Measurements from ENCODE around the gene NEU2. TPM values are rescaled to one million over a fixed set of nuclear protein-coding genes. Genes with fewer than 3 reads are reported as not detected.

Gene NEU2
- total and polyA plus RNA-seq, 2 of the 13 experiments (the other 11 are each of a cell fraction or from before 2014, with no cell fraction given), result not detected

DNA sequence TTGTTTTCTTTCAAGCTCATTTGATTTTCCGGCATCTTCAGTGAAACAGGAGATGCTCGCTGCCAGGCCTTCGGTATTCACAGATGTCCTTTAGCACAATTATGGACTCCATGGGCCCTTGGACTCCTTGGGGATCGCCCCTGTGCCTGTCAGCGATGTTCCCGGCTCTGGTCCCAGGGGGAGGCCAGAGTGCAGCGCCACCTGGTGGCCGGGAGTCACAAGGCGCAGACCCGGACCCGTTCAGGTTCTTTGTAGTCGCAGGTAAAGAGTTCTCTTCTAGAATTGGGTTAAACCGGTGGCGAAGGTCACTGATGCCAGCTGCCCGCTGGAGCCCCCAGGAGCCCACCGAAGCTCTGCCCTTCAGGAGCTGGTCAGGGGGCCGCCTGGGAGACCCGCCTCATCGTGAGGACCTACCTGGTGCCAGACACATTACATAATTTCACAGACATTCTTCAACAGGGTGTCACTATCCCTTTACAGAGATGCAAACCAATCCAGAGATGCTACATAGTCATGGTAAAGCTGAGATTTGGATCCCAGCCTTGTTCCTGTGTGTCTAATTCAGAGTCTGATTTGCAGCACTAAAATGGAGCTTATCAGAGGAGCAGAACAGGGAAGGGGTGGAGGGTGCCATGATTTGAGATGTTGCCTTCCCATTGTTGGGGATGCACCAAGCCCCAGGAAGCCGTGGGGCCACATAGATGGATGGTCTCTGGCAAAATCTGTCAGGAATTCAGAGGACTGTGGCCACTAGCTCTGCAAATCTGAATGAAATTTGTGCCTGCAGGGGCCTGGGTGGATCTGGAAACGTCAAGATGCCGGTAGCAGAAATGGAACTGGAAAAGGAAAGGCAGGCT, 21.7 kb downstream of the NEU2 start (continued):
- TF ChIP-seq, protein P1, sequence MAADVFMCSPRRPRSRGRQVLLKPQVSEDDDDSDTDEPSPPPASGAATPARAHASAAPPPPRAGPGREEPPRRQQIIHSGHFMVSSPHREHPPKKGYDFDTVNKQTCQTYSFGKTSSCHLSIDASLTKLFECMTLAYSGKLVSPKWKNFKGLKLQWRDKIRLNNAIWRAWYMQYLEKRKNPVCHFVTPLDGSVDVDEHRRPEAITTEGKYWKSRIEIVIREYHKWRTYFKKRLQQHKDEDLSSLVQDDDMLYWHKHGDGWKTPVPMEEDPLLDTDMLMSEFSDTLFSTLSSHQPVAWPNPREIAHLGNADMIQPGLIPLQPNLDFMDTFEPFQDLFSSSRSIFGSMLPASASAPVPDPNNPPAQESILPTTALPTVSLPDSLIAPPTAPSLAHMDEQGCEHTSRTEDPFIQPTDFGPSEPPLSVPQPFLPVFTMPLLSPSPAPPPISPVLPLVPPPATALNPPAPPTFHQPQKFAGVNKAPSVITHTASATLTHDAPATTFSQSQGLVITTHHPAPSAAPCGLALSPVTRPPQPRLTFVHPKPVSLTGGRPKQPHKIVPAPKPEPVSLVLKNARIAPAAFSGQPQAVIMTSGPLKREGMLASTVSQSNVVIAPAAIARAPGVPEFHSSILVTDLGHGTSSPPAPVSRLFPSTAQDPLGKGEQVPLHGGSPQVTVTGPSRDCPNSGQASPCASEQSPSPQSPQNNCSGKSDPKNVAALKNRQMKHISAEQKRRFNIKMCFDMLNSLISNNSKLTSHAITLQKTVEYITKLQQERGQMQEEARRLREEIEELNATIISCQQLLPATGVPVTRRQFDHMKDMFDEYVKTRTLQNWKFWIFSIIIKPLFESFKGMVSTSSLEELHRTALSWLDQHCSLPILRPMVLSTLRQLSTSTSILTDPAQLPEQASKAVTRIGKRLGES (CRISPR knock-in tag; IDR thresholded peaks at IDR 0.05; ENCODE audit: borderline replicate concordance), result no peak
- TF ChIP-seq MIER2 (CRISPR knock-in tag; IDR thresholded peaks at IDR 0.05) (no peak), POLR2AphosphoS5 (IDR thresholded peaks at IDR 0.05; ENCODE audit: low read depth, low read length) (no peak), DMAP1 (CRISPR knock-in tag; IDR thresholded peaks at IDR 0.05) (no peak), GZF1 (CRISPR knock-in tag; IDR thresholded peaks at IDR 0.05) (no peak), FOXA3 (CRISPR knock-in tag; IDR thresholded peaks at IDR 0.05) (no peak), TCF7 (IDR thresholded peaks at IDR 0.05; ENCODE audit: low read depth) (no peak), MTF2 (CRISPR knock-in tag; IDR thresholded peaks at IDR 0.05; ENCODE audit: borderline replicate concordance) (no peak), BRCA1 (CRISPR knock-in tag; IDR thresholded peaks at IDR 0.05) (no peak), SNAI1 (CRISPR knock-in tag; IDR thresholded peaks at IDR 0.05; ENCODE audit: borderline replicate concordance) (no peak), NBN (conservative IDR thresholded peaks at IDR 0.05) (no peak), ZNF839 (CRISPR knock-in tag; IDR thresholded peaks at IDR 0.05; ENCODE audit: borderline replicate concordance) (no peak), NFKB2 (CRISPR knock-in tag; IDR thresholded peaks at IDR 0.05; ENCODE audit: borderline replicate concordance) (peak; percentile 17; the same call in 1 of the 2 replicates), KAT8 (CRISPR knock-in tag; IDR thresholded peaks at IDR 0.05) (0 out of 2 replicates have a peak, but pooled peaks have one; percentile 18), ZNF788 (CRISPR knock-in tag; IDR thresholded peaks at IDR 0.05; ENCODE audit: borderline replicate concordance) (peak; percentile 29; the same call in 1 of the 2 replicates), ZNF703 (CRISPR knock-in tag; IDR thresholded peaks at IDR 0.05; ENCODE audit: borderline replicate concordance) (no peak), ZNF30 (CRISPR knock-in tag; IDR thresholded peaks at IDR 0.05) (no peak), HNRNPH1 (optimal IDR thresholded peaks at IDR 0.05; ENCODE audit: low read depth, low read length) (no peak), ZFP36 (IDR thresholded peaks at IDR 0.05; ENCODE audit: borderline replicate concordance, low read depth, low read length, partially characterized antibody) (no peak), FOXK1 (CRISPR knock-in tag; IDR thresholded peaks at IDR 0.05; ENCODE audit: borderline replicate concordance, low read depth) (no peak), ZNF230 (CRISPR knock-in tag; IDR thresholded peaks at IDR 0.05) (no peak), ZNF383 (CRISPR knock-in tag; IDR thresholded peaks at IDR 0.05; ENCODE audit: borderline replicate concordance) (no peak), TOE1 (CRISPR knock-in tag; IDR thresholded peaks at IDR 0.05) (no peak)
- TF ChIP-seq, protein P2, sequence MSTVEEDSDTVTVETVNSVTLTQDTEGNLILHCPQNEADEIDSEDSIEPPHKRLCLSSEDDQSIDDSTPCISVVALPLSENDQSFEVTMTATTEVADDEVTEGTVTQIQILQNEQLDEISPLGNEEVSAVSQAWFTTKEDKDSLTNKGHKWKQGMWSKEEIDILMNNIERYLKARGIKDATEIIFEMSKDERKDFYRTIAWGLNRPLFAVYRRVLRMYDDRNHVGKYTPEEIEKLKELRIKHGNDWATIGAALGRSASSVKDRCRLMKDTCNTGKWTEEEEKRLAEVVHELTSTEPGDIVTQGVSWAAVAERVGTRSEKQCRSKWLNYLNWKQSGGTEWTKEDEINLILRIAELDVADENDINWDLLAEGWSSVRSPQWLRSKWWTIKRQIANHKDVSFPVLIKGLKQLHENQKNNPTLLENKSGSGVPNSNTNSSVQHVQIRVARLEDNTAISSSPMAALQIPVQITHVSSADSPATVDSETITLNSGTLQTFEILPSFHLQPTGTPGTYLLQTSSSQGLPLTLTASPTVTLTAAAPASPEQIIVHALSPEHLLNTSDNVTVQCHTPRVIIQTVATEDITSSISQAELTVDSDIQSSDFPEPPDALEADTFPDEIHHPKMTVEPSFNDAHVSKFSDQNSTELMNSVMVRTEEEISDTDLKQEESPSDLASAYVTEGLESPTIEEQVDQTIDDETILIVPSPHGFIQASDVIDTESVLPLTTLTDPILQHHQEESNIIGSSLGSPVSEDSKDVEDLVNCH (CRISPR knock-in tag; IDR thresholded peaks at IDR 0.05), result no peak
- TF ChIP-seq, protein P3, sequence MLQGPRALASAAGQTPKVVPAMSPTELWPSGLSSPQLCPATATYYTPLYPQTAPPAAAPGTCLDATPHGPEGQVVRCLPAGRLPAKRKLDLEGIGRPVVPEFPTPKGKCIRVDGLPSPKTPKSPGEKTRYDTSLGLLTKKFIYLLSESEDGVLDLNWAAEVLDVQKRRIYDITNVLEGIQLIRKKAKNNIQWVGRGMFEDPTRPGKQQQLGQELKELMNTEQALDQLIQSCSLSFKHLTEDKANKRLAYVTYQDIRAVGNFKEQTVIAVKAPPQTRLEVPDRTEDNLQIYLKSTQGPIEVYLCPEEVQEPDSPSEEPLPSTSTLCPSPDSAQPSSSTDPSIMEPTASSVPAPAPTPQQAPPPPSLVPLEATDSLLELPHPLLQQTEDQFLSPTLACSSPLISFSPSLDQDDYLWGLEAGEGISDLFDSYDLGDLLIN (CRISPR knock-in tag; IDR thresholded peaks at IDR 0.05; ENCODE audit: borderline replicate concordance), result 0 out of 2 replicates have a peak, but pooled peaks have one; percentile 49

All from HepG2 (cell line).